BJ (cell line): ENCODE results near the gene SNX24. TPM values are rescaled to one million over a fixed set of nuclear protein-coding genes. Genes with fewer than 3 reads are reported as not detected.

Source experiments
- CTCF ChIA-PET: fragments of 350-600 bp; formaldehyde crosslinking; extraction: SDS; loops from one replicate; lab custom pipeline; 2021; ENCODE audit warnings: antibody characterized with exemption, inconsistent platforms; lab: Yijun Ruan, JAX
- POLR2A ChIA-PET: fragments of 300-600 bp; sonication (Branson Sonifier 250); formaldehyde crosslinking; extraction: SDS; loops from one replicate; lab custom pipeline; 2021; ENCODE audit warnings: antibody characterized with exemption; lab: Charles Lee
- DNase-seq: peaks from one replicate; pipeline ENCODE4 v3.0.0-alpha.2; 2011; ENCODE audit warnings: low read depth
- H3K27me3 ChIP-seq: 2 replicates; pipeline ENCODE4 v1.6.0; 2011; ENCODE audit warnings: low read length; ENCODE audit not compliant: control insufficient read depth, insufficient read depth
- H3K36me3 ChIP-seq: 2 replicates; pipeline ENCODE4 v1.5.1; 2011; ENCODE audit warnings: low read length; ENCODE audit not compliant: control insufficient read depth, insufficient read depth
- H3K4me3 ChIP-seq: 2 replicates; pipeline ENCODE4 v1.5.1; 2011; ENCODE audit warnings: low read depth, mild to moderate bottlenecking, control low read depth, low read length
- polyA plus RNA-seq: library from polyadenylated mRNA; depleted of rRNA; stranded (reverse); fragments of >200 nt; gene quantifications from 2 replicates; pipeline ENCODE4 v1.2.3, GENCODE V29; 2011
- TF ChIP-seq, protein P1 (sequence below): IDR thresholded peaks from 2 replicates; pipeline ENCODE4 v1.5.1; 2011; ENCODE audit warnings: low read depth, mild to moderate bottlenecking, control low read depth, inconsistent platforms, low read length, moderate library complexity; ENCODE audit not compliant: insufficient read depth

The SNX24 gene
- polyA plus RNA-seq, 1 experiment, result 6.9 TPM

DNA sequence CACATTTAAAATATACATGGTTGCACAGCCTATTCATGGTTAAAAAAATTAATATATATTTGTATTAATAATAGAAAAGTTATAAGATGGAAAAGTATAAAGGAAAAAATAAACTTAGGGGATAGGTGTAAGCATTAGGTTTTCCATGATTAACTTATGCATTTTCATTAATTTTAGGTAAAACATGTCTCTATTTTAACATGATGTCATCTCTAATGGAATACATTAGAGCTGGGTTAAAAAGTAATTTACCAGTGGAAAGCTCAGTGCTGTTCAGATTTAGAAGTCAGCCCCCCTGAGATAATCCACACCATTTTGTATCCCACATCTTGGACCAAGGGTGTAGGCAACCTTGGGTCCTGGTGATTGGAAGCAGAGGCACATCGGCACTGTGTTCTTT is 49.7 kb downstream of the SNX24 start:
- no peak overlapping the region for H3K4me3 ChIP-seq
- ChIA-PET POLR2A (no interaction called here), CTCF (interaction anchor here (0.8 to 1.9 kb wide), 3 partner anchors 13 to 263 kb away, joined by 3 to 7 read pairs (median 3); no protein-coding TSS in a partner anchor)
- no peak for DNase-seq
- TF ChIP-seq, protein P1, sequence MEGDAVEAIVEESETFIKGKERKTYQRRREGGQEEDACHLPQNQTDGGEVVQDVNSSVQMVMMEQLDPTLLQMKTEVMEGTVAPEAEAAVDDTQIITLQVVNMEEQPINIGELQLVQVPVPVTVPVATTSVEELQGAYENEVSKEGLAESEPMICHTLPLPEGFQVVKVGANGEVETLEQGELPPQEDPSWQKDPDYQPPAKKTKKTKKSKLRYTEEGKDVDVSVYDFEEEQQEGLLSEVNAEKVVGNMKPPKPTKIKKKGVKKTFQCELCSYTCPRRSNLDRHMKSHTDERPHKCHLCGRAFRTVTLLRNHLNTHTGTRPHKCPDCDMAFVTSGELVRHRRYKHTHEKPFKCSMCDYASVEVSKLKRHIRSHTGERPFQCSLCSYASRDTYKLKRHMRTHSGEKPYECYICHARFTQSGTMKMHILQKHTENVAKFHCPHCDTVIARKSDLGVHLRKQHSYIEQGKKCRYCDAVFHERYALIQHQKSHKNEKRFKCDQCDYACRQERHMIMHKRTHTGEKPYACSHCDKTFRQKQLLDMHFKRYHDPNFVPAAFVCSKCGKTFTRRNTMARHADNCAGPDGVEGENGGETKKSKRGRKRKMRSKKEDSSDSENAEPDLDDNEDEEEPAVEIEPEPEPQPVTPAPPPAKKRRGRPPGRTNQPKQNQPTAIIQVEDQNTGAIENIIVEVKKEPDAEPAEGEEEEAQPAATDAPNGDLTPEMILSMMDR, result no peak
- H3K27me3 ChIP-seq, result no peaks in the 10 kb centered on the region
- no peaks in the 10 kb centered on the region for H3K36me3 ChIP-seq

DNA sequence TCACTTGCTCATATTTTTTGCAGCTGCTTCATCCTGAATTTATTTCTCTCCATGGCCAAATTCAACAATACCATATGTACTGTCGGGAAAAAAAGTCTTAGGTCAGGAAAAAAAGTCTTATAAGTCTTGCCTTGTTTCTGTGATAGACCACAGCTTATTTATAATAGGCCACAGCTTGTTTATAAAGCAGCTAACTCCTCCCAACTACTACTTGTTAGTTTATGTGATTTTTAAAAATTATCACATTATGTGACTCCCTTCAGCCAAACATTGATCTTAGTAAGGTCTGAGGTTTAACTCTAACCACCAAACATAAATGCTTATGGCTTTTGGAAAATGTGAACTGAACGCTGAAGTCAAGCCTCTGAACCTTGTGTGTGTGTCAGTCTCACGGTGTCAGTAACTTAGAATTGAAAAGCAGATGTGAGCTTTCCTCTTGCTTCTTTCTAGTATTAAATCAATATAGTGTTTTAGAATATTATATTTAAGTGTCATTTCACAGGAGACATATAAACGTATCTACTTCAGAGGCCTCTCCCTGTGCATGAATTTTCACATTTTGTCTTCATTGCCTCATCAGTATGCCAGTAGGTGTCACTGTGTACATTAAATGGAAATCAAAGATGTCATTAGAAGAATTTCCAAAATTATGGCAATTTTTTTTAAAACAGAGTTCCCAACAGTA is 51.3 kb downstream of the SNX24 start:
- TF ChIP-seq, protein P1, result peak; percentile 55
- no peaks in the 10 kb centered on the region for H3K36me3 ChIP-seq
- POLR2A ChIA-PET, result no interaction called here
- no peaks in the 10 kb centered on the region for H3K27me3 ChIP-seq
- no peak overlapping the region for H3K4me3 ChIP-seq
- CTCF ChIA-PET, result interaction anchor here (0.6 to 1.9 kb wide), 8 partner anchors 10 to 263 kb away, joined by 3 to 7 read pairs (median 4); no protein-coding TSS in a partner anchor
- DNase-seq, result no peak

DNA sequence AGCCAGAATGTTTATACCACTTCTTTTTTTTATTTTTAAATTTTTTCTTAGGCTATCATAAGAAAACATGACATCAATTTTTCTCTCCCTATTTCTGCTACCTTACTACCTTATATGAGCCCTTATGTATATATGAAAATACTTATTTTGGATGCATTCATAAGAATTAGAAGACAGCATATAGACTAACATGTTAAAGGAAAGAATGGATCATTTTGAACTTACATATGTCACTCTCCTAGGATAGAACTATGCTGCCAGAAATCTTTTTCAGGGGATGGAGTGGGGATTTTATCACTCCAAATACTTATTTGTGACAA is 51.8 kb downstream of the SNX24 start:
- POLR2A ChIA-PET, result no interaction called here
- no peaks in the 10 kb centered on the region for H3K36me3 ChIP-seq
- DNase-seq, result no peak
- no peak overlapping the region for H3K4me3 ChIP-seq
- H3K27me3 ChIP-seq, result no peaks in the 10 kb centered on the region
- TF ChIP-seq, protein P1, result no peak
- CTCF ChIA-PET, result interaction anchor here (0.6 to 1.4 kb wide), 3 partner anchors 194 to 262 kb away, joined by 3 to 5 read pairs (median 3); no protein-coding TSS in a partner anchor

DNA sequence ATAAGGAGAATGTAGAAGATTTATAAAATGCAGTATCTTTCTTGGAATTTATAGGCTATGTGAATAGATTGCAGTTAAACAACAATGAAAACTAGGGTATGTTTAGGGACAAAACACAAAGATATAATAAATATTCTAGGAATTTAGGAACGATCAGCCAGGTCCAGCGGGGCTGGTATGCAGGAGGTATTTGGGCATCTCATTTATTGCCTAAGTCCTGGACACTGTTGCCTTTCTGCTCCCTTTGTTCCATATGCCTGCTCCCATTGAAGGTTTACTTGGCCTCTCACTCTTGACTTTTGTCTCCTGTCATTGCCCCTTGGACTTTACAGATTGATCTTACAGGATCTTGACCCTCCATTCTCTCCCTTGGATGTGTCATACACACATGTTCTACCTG is 55.9 kb downstream of the SNX24 start:
- TF ChIP-seq, protein P1, result no peak
- DNase-seq, result no peak
- ChIA-PET POLR2A (no interaction called here), CTCF (interaction anchor here (0.8 kb wide), 1 partner anchor 444 kb away, joined by 3 read pairs; no protein-coding TSS in a partner anchor)
- no peaks in the 10 kb centered on the region for H3K36me3 ChIP-seq
- no peak overlapping the region for H3K4me3 ChIP-seq
- H3K27me3 ChIP-seq, result no peaks in the 10 kb centered on the region

DNA sequence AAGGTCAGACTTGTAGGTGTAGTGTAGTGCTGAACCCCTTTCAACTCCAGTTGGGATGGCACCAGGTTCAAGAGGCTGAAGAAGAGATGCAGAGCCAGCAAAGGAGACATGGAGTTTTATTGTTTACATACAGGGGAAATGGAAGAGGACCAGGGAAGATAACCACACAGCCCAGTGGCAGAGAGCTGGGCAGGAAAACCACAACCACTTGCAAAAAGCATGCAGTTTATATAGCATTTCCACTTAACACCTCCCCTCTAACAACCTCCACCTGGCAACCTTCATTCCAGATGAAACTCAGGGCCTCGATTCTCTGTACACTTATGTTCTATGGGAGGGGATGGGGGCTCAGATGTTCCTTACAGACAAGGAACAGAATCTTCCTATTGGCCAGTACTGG is 56.9 kb downstream of the SNX24 start:
- ChIA-PET POLR2A (no interaction called here), CTCF (no interaction called here)
- H3K27me3 ChIP-seq, result no peaks in the 10 kb centered on the region
- no peak overlapping the region for H3K4me3 ChIP-seq
- no peak for DNase-seq
- TF ChIP-seq, protein P1, result no peak
- H3K36me3 ChIP-seq, result no peaks in the 10 kb centered on the region
